NCI-H1694 treated with DMSO at 0.1 percent for 48 hours (cell line): ENCODE measurements around the gene CCDC178.
"Not testable (repeated sequence)": the region's sequence is repeated elsewhere in the genome, so short reads cannot be mapped to it uniquely, and the experiment has no call there.

Experiments
- DNase-seq: peaks from one replicate; lab custom pipeline; 2025; lab: John Stamatoyannopoulos, UW

CCDC178 gene

GRCh38 chr18:33440060-33441043, at the start of gene CCDC178:
Gene CCDC178 (minus strand): TSS chr18:33440721. CDS start chr18:33412088, 28,633 bp downstream.
- peak; percentile 61 for DNase-seq

GRCh38 chr18:33483908-33484307, 43.4 kb upstream of the CCDC178 start:
- no peak for DNase-seq

- no peak for DNase-seq
These were observed 32.0 kb upstream of the CCDC178 start for GRCh38 chr18:33472509-33472908.

GRCh38 chr18:33470216-33470615, 29.7 kb upstream of the CCDC178 start:
- no peak for DNase-seq

- DNase-seq = no peak
These were observed 29.2 kb upstream of the CCDC178 start for GRCh38 chr18:33469699-33470098.

- no peak for DNase-seq
These were observed 27.0 kb upstream of the CCDC178 start for GRCh38 chr18:33467531-33467930.

- no peak for DNase-seq
These were observed 26.3 kb upstream of the CCDC178 start for GRCh38 chr18:33466822-33467221.

GRCh38 chr18:33460681-33461080, 20.2 kb upstream of the CCDC178 start:
- no peak for DNase-seq

GRCh38 chr18:33459612-33460011, 19.1 kb upstream of the CCDC178 start:
- no peak for DNase-seq

- DNase-seq = no peak
These were observed 6.1 kb upstream of the CCDC178 start for GRCh38 chr18:33446604-33447003.

- DNase-seq = no peak
These were observed 4.2 kb upstream of the CCDC178 start for GRCh38 chr18:33444709-33445108.

GRCh38 chr18:33432857-33433256, 7.7 kb downstream of the CCDC178 start:
- DNase-seq = no peak

- DNase-seq = no peak
These were observed 13.0 kb downstream of the CCDC178 start for GRCh38 chr18:33427549-33427948.

GRCh38 chr18:33424266-33424946, 16.1 kb downstream of the CCDC178 start:
- DNase-seq = no peak

- DNase-seq = no peak
These were observed 19.3 kb downstream of the CCDC178 start for GRCh38 chr18:33421225-33421624.

- peak; percentile 8 for DNase-seq
These were observed 36.2 kb downstream of the CCDC178 start for GRCh38 chr18:33404244-33404873.

- not testable (repeated sequence) for DNase-seq
These were observed 41.6 kb downstream of the CCDC178 start for GRCh38 chr18:33398939-33399338.

- no peak for DNase-seq
These were observed 64.7 kb downstream of the CCDC178 start for GRCh38 chr18:33375829-33376228.

- DNase-seq = no peak
These were observed 68.1 kb downstream of the CCDC178 start for GRCh38 chr18:33372442-33372841.

- no peak for DNase-seq
These were observed 70.6 kb downstream of the CCDC178 start for GRCh38 chr18:33369711-33370449.

GRCh38 chr18:33356735-33357134, 83.8 kb downstream of the CCDC178 start:
- DNase-seq = no peak

GRCh38 chr18:33355756-33356155, 84.8 kb downstream of the CCDC178 start:
- no peak for DNase-seq
